ENCODE measurements around the gene NR1I3.
"Not testable (repeated sequence)": the region's sequence is repeated elsewhere in the genome, so short reads cannot be mapped to it uniquely, and the experiment has no call there.

The NR1I3 gene

GRCh38 chr1:161238039-161238473 is at the start of gene NR1I3:
TSS of gene NR1I3 (minus strand) at chr1:161238203. CDS start at chr1:161236565, 1,638 bp downstream.
- no peak for DNase-seq

GRCh38 chr1:161287482-161288054 is 49.6 kb upstream of the NR1I3 start:
- DNase-seq, result no peak

DNA sequence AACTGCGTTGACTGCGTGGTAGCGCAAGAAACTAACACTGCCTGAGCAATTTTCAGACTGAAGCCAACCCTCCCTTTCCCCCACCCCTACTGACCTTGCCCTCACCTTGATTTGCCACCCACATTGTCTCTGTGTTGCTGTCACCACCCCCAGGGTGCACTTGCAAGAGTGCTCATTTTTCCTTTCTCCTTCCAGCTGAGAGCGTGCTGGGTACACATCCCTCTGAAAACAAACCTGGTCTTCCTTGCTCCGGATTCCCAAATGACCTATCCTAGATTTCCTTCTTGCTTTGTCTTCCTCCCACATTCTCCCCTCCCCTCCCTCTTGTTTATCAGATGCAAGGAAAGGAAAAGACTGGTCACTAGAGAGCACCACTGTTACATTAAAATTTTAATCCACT is 47.5 kb upstream of the NR1I3 start:
- DNase-seq, result peak in 1 of 3 experiments; percentile 40

GRCh38 chr1:161285113-161285512 is 47.1 kb upstream of the NR1I3 start:
- no peak for DNase-seq

- no peak for DNase-seq
These were observed 45.0 kb upstream of the NR1I3 start for GRCh38 chr1:161282991-161283390.

GRCh38 chr1:161274874-161275273 is 36.9 kb upstream of the NR1I3 start:
- no peak for DNase-seq

- DNase-seq, result no peak
These were observed 35.4 kb upstream of the NR1I3 start for GRCh38 chr1:161273402-161273801.

- peak in 1 of 3 experiments; percentile 3 for DNase-seq
These were observed 29.3 kb upstream of the NR1I3 start for GRCh38 chr1:161267321-161267720.

- DNase-seq, result no peak
These were observed 28.8 kb upstream of the NR1I3 start for GRCh38 chr1:161266836-161267235.

GRCh38 chr1:161266202-161266601 is 28.2 kb upstream of the NR1I3 start:
- peak in 2 of 3 experiments; percentile 28 to 68 for DNase-seq

DNA sequence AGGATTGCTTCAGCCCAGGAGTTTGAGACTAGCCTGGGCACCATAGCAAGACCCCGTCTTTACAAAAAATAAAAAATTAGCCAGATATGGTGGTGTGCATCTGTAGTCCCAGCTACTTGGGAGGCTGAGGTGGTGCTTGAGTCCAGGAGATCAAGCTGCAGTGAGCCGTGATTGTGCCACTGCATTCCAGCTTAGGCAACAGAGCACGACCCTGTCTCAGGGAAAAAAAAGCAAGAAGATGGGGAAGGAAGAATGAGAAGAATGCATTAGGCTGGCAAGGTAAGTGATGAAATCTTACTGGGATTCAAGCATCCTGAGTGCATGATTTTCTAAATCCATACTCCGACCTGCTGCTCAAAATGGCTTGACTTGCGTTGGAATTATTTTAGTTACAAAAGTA is 27.3 kb upstream of the NR1I3 start:
- DNase-seq, result no peak

- peak; percentile 47 to 65 (median 64) for DNase-seq
These were observed 23.5 kb upstream of the NR1I3 start for GRCh38 chr1:161261261-161262235.

- peak; percentile 47 to 65 (median 64) for DNase-seq
These were observed 22.6 kb upstream of the NR1I3 start for GRCh38 chr1:161260376-161261260.

GRCh38 chr1:161259765-161260164 is 21.8 kb upstream of the NR1I3 start:
- DNase-seq, result no peak

DNA sequence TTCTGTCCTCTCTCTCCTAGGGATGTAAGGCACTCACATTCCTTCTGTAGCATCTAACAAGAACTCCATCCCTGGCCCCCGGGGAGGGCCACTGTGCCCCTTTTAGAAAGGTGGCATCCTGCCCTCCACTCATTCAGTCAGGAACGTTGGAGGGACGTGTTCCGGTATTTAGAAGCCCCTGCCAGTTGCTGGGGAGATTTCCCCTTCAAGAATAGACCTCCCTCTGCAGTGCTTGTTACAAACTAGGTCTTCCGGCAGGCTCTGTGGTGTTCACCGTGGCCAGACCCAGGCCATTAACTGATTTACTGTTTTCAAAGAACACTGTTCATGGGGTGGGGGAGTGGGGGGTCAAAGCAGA is 21.3 kb upstream of the NR1I3 start:
- peak in 1 of 3 experiments; percentile 13 for DNase-seq

DNA sequence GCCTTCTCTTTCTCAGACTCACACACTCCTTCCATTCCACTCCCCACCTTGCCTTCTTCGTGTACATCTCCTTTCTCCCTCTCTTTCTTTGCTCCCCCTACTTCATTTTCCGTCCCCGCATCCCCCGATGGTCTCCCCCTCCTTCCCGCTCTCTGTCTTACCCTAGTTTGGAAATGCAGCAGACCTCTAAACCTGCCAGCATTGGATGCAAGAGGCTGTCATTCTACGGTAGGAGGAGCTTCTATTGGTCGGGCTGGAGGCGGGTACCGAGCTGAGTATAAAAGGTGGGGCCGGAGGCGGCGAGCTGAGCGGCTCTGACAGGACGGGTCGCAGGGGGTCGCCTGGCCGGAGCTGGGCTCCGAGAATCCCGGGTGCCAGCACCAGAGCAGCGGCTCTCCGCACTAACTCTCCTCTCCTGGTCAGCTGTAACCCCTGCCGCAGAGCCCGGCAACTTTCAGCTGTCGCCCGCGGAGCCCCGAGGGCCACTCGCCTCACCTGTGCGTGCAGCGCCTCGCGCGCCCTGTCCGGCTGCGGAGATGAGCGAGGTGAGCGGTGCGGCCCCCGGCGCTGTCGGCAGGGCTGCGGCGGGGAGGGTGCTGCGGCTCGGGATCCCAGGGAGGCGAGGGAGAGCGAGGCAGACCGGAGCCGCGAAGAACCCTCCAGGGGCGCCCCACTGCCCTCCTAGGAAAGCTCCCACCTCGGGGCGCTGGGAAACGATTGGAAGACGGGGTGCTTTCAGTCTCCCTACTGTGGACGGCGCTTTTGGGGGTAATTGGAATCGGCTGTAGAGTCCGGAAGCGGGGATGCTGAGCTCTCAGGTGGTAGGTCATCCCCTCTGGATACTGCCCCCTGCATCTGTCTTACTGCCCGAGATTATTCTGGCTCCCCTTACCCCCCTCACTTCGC is 20.7 kb upstream of the NR1I3 start, which contains the start of gene PCP4L1:
TSS of gene PCP4L1 (plus strand) at position 307 of the 906 bp plus-strand sequence. CDS start at position 537, 230 bp downstream.
- peak; percentile 38 to 66 (median 45) for DNase-seq

DNA sequence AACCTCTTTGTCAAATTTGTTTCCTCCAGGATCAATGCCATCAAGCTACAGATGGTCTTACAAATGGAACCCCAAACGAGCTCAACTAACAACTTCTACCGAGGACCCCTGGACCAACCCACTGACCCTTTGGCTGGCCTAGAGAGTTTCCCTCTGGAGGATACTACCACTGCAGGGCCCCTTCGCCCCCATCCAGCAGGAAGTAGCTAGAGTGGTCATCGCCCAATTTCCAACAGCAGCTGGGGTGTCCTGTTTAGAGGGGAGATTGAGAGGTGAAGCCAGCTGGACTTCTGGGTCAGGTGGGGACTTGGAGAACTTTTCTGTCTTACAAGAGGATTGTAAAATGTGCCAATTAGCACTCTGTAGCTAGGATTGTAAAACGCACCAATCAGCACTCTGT is 19.1 kb upstream of the NR1I3 start:
- DNase-seq, result not testable (repeated sequence)

GRCh38 chr1:161255955-161256520 is 18.0 kb upstream of the NR1I3 start:
- not testable (repeated sequence) for DNase-seq

DNA sequence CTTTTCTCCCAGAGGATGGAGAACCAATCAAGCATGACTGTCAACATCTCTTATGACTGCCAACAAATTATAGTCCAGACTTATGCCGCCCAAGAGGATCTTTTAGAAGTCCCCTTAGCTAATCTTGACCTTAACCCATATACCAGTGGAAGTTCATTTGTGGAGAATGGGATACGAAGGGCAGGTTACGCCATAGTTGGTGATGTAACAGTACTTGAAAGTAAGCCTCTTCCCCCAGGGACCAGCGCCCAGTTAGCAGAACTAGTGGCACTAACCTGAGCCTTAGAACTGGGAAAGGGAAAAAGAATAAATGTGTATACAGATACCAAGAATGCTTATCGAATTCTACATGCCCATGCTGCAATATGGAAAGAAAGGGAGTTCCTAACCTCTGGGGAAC is 17.3 kb upstream of the NR1I3 start:
- peak in 1 of 3 experiments; percentile 45 for DNase-seq

DNA sequence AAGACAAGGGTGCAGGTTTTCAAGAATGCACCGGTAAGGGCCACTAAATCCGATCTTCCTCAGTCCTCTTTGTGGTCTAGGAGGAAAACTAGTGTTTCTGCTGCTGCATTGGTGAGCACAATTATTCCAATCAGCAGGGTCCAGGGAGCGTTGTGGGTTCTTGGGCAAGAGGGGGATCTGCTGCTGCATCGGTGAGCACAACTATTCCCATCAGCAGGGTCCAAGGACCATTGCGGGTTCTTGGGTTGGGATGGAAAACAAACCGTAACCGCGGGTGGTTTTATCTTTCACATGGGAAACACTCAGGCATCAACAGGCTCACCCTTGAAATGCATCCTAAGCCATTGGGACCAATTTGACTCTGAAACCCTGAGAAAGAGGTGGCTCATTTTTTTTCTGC is 13.6 kb upstream of the NR1I3 start:
- no peak for DNase-seq

DNA sequence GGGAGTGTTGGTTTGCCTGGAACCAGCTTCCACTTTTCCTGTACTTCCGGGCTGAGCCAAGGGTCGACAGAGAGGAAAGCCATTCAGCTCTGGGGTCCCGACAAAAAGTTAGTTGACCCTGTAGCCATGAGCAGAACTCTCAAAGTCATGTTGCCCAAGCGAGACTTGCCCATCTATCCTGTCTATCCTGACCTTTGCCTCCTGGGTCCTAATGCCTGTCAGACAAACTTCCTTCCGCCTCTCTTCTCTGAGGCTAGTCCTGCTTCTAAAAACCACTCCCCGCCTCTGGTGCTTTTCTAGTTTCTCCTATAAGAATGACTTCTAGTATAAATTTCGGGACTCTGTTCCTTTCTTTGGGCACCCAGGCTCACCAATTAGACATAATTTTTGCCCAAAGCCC is 12.8 kb upstream of the NR1I3 start:
- DNase-seq, result no peak

All from NCI-H1417 (cell line).